HepG2 (cell line): ENCODE data around the gene TCF20. TPM values are rescaled to one million over a fixed set of nuclear protein-coding genes. Genes with fewer than 3 reads are reported as not detected.

ENCODE experiments used
- CCDC6 ChIP-seq: sonication (generic); formaldehyde crosslinking; IDR thresholded peaks from 2 replicates; pipeline ENCODE4 v1.8.1; 2022; ENCODE audit warnings: mild to moderate bottlenecking, missing genetic modification reagents, moderate library complexity
- EED ChIP-seq: sonication (generic); formaldehyde crosslinking; IDR thresholded peaks from 2 replicates; pipeline ENCODE4 v1.5.0; 2020; ENCODE audit warnings: mild to moderate bottlenecking, missing genetic modification reagents
- IRX3 ChIP-seq: sonication (generic); formaldehyde crosslinking; IDR thresholded peaks from 2 replicates; pipeline ENCODE4 v1.8.1; 2023; ENCODE audit warnings: mild to moderate bottlenecking, low read depth, missing genetic modification reagents, borderline replicate concordance
- MIER3 ChIP-seq: IDR thresholded peaks from 2 replicates; pipeline ENCODE4 v1.6.1; 2016; ENCODE audit warnings: missing compliant biosample characterization, borderline replicate concordance
- MYC ChIP-seq: sonication (generic); formaldehyde crosslinking; IDR thresholded peaks from 2 replicates; pipeline ENCODE4 v1.9.0; 2021; ENCODE audit warnings: missing genetic modification reagents, borderline replicate concordance
- PBX3 ChIP-seq: sonication (generic); formaldehyde crosslinking; IDR thresholded peaks from 2 replicates; pipeline ENCODE4 v1.8.1; 2023; ENCODE audit warnings: missing genetic modification reagents, inconsistent platforms, borderline replicate concordance
- PHF5A ChIP-seq: IDR thresholded peaks from one replicate; pipeline ENCODE4 v1.6.1; 2018; ENCODE audit warnings: low read depth, missing genetic modification reagents; ENCODE audit not compliant: unreplicated experiment
- POLR2AphosphoS2 ChIP-seq: IDR thresholded peaks from 2 replicates; pipeline ENCODE4 v1.6.1; 2011; ENCODE audit warnings: low read depth, low read length, improper control_type of control experiment
- POLR2AphosphoS5 ChIP-seq: IDR thresholded peaks from 2 replicates; pipeline ENCODE4 v1.6.1; 2012; ENCODE audit warnings: low read depth, low read length
- RCOR2 ChIP-seq: IDR thresholded peaks from 2 replicates; pipeline ENCODE4 v1.6.1; 2016; ENCODE audit warnings: missing biosample characterization, missing genetic modification reagents
- RORA ChIP-seq: sonication (generic); formaldehyde crosslinking; IDR thresholded peaks from 2 replicates; pipeline ENCODE4 v1.5.0; 2020; ENCODE audit warnings: mild to moderate bottlenecking, missing genetic modification reagents, moderate library complexity
- SP5 ChIP-seq: IDR thresholded peaks from 2 replicates; pipeline ENCODE4 v1.6.1; 2016; ENCODE audit warnings: low read depth, borderline replicate concordance
- TAF15 ChIP-seq: fragments of 200-400 bp; formaldehyde crosslinking; IDR thresholded peaks from one replicate; pipeline ENCODE4 v1.6.1; 2018; ENCODE audit warnings: mild to moderate bottlenecking, low read depth, low read length; ENCODE audit not compliant: poor library complexity, severe bottlenecking
- ZIK1 ChIP-seq: sonication (generic); formaldehyde crosslinking; IDR thresholded peaks from 2 replicates; pipeline ENCODE4 v1.5.0; 2020; ENCODE audit warnings: mild to moderate bottlenecking, low read depth, missing genetic modification reagents, borderline replicate concordance
- ZNF30 ChIP-seq: sonication (generic); formaldehyde crosslinking; IDR thresholded peaks from 2 replicates; pipeline ENCODE4 v1.5.0; 2020; ENCODE audit warnings: mild to moderate bottlenecking, missing genetic modification reagents
- ZNF768 ChIP-seq: sonication (generic); formaldehyde crosslinking; IDR thresholded peaks from 2 replicates; pipeline ENCODE4 v1.4.0; 2020; ENCODE audit warnings: missing genetic modification reagents
- polyA plus RNA-seq, 8 experiments: library from polyadenylated mRNA; depleted of rRNA in 3 of 8; stranded (reverse) in 7 of 8; unstranded in 1 of 8; fragments of >200 nt; fragmentation: Illumina TruSeq in 4 of 8; extraction: Trizol in 4 of 8; gene quantifications; 2 replicates each; pipeline versions ENCODE4 v1.2.1 to v1.2.3, GENCODE V29; 2011 to 2016; ENCODE audit warnings: low read depth in 4 of 8, missing spikeins in 1 of 8, mixed read lengths in 1 of 8; ENCODE audit not compliant: insufficient read depth in 1 of 8
- total RNA-seq, 5 experiments: library from RNA; depleted of rRNA; stranded (reverse); fragments of >200 nt; fragmentation: Illumina TruSeq; extraction: Trizol; gene quantifications; 2 replicates each; pipeline ENCODE4 v1.2.3, GENCODE V29; 2016; ENCODE audit warnings: low read depth in 1 of 5
- TF ChIP-seq, protein P1 (sequence below): sonication (generic); formaldehyde crosslinking; IDR thresholded peaks from 2 replicates; pipeline ENCODE4 v1.8.1; 2023; ENCODE audit warnings: mild to moderate bottlenecking, inconsistent platforms, moderate library complexity, missing genetic modification reagents, borderline replicate concordance
- TF ChIP-seq, protein P2 (sequence below): sonication (generic); formaldehyde crosslinking; IDR thresholded peaks from 2 replicates; pipeline ENCODE4 v1.5.1; 2020; ENCODE audit warnings: mild to moderate bottlenecking, moderate library complexity, missing genetic modification reagents
- TF ChIP-seq, protein P3 (sequence below): sonication (generic); formaldehyde crosslinking; IDR thresholded peaks from 2 replicates; pipeline ENCODE4 v1.5.1; 2020; ENCODE audit warnings: missing genetic modification reagents, mild to moderate bottlenecking, borderline replicate concordance
- TF ChIP-seq, protein P4 (sequence below): sonication (generic); formaldehyde crosslinking; IDR thresholded peaks from 2 replicates; pipeline ENCODE4 v1.8.1; 2022; ENCODE audit warnings: low read depth, mild to moderate bottlenecking, missing genetic modification reagents
- TF ChIP-seq, protein P5 (sequence below): IDR thresholded peaks from 2 replicates; pipeline ENCODE4 v1.6.1; 2016

The TCF20 gene
- total and polyA plus RNA-seq, 2 of the 13 experiments (the other 11 are each of a cell fraction or from before 2014, with no cell fraction given): 12.8 to 23.7 TPM

GRCh38 chr22:42269432-42270175 lies 849 bp downstream of the TCF20 start (continued):
- TF ChIP-seq, protein P1, sequence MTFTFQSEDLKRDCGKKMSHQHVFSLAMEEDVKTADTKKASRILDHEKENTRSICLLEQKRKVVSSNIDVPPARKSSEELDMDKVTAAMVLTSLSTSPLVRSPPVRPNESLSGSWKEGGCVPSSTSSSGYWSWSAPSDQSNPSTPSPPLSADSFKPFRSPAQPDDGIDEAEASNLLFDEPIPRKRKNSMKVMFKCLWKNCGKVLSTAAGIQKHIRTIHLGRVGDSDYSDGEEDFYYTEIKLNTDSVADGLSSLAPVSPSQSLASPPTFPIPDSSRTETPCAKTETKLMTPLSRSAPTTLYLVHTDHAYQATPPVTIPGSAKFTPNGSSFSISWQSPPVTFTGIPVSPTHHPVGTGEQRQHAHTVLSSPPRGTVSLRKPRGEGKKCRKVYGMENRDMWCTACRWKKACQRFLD (CRISPR knock-in tag): 0 out of 2 replicates have a peak, but pooled peaks have one; percentile 17
- TF ChIP-seq SP5 (CRISPR knock-in tag) (peak; percentile 66), IRX3 (CRISPR knock-in tag) (0 out of 2 replicates have a peak, but pooled peaks have one; percentile 61), EED (CRISPR knock-in tag) (peak; percentile 47; the same call in 1 of the 2 replicates), POLR2AphosphoS2 (no peak), POLR2AphosphoS5 (no peak), MIER3 (CRISPR knock-in tag) (no peak), PBX3 (no peak), RORA (CRISPR knock-in tag) (no peak), PHF5A (CRISPR knock-in tag) (no peak), ZIK1 (CRISPR knock-in tag) (no peak), TAF15 (peak; percentile 88), CCDC6 (CRISPR knock-in tag) (no peak; the same call in 1 of the 2 replicates), ZNF30 (no peak), ZNF768 (CRISPR knock-in tag) (0 out of 2 replicates have a peak, but pooled peaks have one; percentile 12), RCOR2 (CRISPR knock-in tag) (no peak), MYC (CRISPR knock-in tag) (peak; percentile 98)
- TF ChIP-seq, protein P2, sequence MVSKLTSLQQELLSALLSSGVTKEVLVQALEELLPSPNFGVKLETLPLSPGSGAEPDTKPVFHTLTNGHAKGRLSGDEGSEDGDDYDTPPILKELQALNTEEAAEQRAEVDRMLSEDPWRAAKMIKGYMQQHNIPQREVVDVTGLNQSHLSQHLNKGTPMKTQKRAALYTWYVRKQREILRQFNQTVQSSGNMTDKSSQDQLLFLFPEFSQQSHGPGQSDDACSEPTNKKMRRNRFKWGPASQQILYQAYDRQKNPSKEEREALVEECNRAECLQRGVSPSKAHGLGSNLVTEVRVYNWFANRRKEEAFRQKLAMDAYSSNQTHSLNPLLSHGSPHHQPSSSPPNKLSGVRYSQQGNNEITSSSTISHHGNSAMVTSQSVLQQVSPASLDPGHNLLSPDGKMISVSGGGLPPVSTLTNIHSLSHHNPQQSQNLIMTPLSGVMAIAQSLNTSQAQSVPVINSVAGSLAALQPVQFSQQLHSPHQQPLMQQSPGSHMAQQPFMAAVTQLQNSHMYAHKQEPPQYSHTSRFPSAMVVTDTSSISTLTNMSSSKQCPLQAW: peak; percentile 33; the same call in 1 of the 2 replicates
- TF ChIP-seq, protein P3, sequence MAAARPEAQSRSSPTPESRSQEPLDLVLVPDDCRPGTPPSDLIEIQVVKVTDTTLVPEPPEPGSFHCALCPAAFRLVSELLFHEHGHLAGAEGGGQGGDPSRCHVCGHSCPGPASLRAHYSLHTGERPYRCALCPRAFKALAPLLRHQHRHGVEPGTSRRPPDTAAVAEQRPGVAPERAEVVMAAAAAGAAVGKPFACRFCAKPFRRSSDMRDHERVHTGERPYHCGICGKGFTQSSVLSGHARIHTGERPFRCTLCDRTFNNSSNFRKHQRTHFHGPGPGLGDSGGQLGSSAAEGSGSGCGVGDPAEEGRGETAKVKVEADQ (CRISPR knock-in tag): peak; percentile 72; the same call in 1 of the 2 replicates
- TF ChIP-seq, protein P4, sequence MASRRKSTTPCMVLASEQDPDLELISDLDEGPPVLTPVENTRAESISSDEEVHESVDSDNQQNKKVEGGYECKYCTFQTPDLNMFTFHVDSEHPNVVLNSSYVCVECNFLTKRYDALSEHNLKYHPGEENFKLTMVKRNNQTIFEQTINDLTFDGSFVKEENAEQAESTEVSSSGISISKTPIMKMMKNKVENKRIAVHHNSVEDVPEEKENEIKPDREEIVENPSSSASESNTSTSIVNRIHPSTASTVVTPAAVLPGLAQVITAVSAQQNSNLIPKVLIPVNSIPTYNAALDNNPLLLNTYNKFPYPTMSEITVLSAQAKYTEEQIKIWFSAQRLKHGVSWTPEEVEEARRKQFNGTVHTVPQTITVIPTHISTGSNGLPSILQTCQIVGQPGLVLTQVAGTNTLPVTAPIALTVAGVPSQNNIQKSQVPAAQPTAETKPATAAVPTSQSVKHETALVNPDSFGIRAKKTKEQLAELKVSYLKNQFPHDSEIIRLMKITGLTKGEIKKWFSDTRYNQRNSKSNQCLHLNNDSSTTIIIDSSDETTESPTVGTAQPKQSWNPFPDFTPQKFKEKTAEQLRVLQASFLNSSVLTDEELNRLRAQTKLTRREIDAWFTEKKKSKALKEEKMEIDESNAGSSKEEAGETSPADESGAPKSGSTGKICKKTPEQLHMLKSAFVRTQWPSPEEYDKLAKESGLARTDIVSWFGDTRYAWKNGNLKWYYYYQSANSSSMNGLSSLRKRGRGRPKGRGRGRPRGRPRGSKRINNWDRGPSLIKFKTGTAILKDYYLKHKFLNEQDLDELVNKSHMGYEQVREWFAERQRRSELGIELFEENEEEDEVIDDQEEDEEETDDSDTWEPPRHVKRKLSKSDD: no peak
- TF ChIP-seq, protein P5, sequence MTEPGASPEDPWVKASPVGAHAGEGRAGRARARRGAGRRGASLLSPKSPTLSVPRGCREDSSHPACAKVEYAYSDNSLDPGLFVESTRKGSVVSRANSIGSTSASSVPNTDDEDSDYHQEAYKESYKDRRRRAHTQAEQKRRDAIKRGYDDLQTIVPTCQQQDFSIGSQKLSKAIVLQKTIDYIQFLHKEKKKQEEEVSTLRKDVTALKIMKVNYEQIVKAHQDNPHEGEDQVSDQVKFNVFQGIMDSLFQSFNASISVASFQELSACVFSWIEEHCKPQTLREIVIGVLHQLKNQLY (CRISPR knock-in tag): no peak
